GM18520 (cell line): ENCODE data around the gene C15orf61.

Experiments
- ATAC-seq: cut with Tn5 transposase; IDR thresholded peaks from one replicate; pipeline ENCODE4 v1.9.1; 2021; ENCODE audit not compliant: unreplicated experiment

Gene C15orf61

DNA sequence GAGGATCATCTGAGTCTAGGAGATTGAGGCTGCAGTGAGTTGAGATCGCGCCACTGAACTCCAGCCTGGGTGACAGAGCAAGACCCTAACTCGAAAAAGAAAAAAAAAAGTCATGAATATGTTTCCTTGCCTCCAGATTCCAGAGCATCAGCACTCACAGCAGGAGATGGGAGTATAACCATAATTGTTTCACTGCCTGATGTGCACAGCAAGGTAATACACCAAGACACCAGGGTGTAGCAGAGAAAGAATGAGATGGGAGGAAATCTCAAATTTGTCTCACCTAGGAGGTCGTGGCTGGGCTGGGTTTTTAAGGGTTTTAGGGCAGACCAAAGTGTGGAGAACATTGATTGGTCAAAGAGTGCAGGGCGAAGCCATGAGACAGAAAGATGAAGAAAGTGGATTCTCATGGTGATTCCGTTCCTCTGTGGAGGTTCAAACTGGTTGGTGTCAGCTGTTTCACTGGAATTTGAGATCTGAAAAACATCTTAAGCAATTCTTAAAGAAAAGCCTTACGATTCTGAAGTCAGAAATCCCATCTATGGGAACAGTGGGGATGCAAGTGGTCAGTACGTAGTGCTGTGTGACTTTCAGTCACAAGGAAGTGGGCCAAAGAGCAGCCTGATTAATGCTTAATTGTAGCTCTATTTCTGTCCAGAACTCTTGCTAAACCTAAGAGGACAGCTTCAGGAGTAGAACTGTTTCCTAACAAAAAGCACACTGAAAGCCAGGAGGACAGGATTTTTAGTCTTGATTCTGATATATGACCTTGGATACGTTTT lies 7.8 kb upstream of the C15orf61 start:
- ATAC-seq = no peak

GRCh38 chr15:67515090-67515489 lies 5.8 kb upstream of the C15orf61 start:
- ATAC-seq = no peak

GRCh38 chr15:67515557-67515956 lies 5.4 kb upstream of the C15orf61 start:
- ATAC-seq = no peak

DNA sequence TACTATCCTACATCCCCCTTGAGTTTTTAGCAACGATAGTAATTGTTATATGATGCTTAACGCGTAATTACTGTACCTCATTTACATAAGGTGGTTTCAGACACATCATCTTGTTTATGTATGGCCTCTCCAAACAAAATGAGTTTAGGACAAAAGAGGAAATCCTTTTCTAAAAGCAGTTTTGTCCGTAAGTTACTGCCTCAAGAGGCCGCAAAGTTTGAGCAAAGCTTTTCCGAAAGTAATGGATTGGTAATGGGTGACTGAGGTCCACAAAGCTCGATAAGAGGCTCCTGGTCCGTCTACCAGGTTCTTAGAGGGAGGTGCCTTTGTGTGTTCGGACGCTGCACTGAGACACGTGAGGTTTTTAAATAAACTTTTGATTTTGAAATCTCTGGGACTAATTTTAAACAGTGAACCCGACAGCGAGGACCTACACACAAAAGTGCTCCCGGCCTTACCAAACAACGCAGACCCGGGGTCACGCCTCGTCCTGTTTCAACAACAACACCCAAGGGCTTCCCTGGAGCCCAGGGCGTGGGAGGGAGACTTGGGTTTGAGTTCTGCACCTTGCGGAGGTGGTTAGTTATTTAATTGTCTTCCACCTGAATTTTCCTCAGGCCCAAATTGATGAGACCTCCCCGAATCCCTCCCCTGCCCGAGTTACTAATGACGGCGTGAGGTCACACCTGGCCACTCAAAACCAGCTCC lies 456 bp upstream of the C15orf61 start:
- ATAC-seq = no peak

DNA sequence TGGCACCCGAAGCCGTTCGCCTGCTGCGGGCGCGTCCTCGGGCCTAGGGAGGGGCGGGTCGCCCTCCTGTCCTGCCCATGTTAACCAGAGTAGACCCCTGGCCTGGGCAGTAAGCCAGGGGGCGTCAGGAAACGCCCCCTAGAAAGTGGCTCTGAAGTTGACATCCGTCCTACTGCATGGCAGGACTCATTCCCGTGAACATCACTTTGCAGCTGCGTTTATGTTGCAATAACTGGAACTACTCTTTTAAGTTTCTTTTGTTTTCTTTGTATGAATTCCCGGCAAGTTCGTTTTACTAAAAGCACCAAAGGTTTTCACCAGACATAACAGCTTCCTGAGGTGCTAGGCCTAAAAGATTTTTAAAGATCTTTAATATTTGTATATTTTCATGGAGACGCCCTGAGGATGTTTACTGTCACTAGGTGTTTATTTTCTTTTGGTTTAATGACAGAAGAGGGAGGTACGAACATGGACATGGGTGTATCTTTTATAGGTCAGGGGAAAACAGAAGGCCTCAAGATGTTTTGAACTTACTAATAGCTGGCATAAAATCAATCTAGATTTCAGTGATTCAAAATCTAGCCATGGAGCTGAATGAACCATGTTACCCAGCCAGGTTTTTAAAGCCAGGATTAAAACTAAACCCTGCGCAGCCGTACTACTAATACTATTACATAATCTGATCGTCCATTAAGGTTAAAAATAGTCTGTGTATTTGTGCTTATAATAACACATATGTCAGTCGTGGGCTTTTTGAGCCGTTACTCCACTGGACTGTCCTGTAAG lies 1.0 kb downstream of the C15orf61 start:
- no peak for ATAC-seq

DNA sequence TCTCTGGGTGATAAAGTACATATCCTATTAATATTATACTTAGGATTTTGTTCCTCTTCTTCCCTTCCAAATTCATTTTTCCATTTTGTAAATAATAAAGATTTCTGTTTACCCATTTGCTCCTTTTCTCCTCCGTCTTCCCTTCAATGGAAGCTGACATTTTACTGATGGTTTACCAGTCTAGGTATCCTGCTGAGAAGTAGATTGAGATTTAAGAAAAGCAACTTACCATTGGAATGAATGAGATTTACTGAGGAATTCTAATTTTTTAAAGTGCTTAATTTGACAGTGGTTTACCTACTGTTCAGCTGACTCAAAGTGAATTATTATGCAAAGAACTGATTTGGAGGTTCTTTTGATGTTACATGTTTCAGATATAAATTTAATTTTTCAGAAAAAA lies 2.4 kb downstream of the C15orf61 start:
- no peak for ATAC-seq

DNA sequence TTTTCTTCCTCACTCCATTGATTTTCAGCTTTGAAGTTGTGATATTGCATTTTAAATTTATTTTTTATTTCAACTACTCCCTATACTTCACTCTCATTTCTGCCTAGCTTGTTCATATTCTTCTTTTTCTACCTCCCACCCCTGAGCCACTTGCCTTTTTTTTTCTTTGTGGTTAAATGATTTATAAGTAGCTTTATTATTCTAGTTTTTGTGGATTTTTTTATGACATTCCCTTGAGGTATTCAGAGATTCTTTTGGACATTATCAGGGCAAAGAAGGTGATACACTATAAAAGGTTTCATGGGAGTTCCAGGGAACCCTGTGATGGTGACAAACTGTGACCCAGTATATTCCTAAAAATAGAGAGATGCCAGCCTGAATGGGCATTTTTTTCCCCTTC lies 3.3 kb downstream of the C15orf61 start:
- no peak for ATAC-seq

GRCh38 chr15:67528513-67528912 lies 7.6 kb downstream of the C15orf61 start:
- no peak for ATAC-seq

DNA sequence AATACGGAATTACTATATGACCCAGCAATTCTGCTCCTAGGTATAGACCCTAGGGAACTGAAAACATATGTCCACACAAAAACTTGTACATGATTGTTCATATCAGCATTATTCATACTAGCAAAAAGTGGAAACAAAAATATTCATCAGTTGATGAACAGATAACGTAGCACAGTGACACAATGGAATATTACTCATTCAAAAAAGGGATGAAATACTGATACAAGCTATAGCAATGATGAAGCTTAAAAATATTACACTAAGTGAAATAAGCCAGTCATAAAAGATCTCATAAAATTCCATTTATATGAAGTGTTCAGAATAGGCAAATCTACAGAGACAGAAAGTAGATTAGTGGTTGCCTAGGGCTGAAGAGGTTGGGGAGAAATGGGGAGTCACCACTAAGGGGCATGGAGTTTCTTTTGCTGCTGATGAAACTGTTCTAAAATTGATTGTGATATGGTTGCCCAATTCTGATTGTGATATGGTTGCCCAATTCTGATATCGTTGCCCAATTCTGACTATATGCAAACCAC lies 10.5 kb downstream of the C15orf61 start:
- no peak for ATAC-seq

- no peak for ATAC-seq
These were observed 12.9 kb downstream of the C15orf61 start for GRCh38 chr15:67533873-67534272.

- no peak for ATAC-seq
These were observed 13.4 kb downstream of the C15orf61 start for GRCh38 chr15:67534360-67534759.

GRCh38 chr15:67537771-67538170 lies 16.8 kb downstream of the C15orf61 start:
- no peak for ATAC-seq

DNA sequence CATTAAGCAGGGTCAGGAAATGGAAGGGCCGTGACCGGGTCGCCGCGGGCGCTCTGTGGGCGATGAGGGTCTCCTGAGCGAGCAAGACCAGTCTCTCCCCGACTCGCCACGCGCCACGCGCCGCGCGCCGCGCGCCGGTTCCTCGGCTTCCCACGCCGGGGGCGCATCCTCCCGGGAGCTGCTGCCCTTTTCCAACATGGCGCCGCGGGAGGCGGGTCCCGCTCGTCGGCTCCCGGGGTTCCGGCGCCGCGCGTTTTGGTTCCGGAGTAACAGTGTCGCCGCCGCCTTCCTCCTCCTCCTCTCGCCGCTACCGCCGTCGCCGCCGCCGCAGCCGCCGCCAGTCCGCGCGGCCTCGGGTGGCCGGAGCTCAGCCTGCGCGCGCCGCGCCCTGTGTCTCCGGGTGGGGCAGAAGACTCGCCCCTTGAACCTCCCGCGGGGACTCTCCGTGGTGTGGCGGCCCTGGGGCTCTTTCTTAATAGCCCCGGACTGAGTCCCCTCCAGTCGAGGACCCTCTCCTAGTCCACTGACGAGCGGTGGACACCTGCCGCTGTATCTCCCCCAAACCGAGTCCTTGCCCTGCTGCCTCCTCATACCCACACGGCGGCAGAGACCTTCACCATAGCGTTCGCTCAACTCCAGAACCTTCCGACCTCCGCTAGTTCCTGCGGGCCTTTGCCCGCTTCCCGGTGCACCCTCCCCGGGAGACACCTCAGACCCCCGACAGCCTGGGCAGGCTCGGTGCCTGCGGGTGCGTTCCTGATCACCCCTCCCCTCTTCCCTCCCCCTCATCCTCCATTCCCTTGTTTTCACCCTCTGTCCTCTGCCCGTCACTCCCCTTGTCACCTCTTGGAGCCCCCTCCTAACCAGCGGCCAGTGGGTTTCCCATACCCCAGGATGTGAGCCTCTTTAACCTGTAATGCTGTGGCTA lies 21.8 kb downstream of the C15orf61 start, which contains the start of gene MAP2K5:
TSS of gene MAP2K5 (plus strand) at position 284 of the 928 bp plus-strand sequence. CDS start at position 917, 633 bp downstream.
- no peak for ATAC-seq

- ATAC-seq = no peak
These were observed 22.4 kb downstream of the C15orf61 start for GRCh38 chr15:67543348-67543718.

GRCh38 chr15:67544475-67544874 lies 23.5 kb downstream of the C15orf61 start:
- no peak for ATAC-seq

DNA sequence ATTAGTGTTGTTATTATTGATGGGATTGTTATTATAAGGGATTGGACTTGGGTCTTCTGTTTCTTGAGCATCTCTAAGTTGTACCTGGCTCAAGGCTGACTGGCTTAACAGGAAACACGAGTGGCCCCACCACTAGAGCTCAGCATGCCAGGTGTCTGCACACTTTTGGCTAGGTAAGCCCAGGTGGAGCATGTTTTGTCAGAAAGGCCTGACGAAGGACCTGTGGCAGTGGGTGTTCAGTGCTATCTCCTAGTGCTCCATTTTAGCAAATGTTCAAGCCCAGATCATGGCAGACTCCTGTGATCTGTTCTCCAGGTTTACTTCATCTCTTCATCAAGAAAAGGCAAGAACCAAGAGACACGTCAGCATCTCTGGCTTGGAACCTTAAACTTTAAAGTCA lies 24.9 kb downstream of the C15orf61 start:
- no peak for ATAC-seq

DNA sequence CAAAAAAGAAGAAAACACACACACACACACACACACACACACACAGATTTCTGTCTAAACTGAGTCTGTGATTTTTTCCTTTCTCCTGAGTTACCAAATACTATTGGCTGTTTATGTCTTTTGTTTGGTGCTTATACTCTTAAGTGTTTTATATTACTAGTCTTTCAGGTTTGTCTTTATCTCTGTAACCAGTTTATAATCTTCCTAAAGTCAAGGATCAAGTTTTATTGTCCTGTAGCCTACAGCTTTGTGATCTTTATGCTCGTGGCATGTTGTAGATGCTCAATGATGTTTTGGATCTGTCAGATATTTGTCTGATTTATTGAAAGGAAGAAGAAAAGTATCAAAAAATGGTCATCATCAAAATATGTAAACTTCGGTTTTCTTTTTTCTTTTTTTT lies 26.1 kb downstream of the C15orf61 start:
- ATAC-seq = no peak

DNA sequence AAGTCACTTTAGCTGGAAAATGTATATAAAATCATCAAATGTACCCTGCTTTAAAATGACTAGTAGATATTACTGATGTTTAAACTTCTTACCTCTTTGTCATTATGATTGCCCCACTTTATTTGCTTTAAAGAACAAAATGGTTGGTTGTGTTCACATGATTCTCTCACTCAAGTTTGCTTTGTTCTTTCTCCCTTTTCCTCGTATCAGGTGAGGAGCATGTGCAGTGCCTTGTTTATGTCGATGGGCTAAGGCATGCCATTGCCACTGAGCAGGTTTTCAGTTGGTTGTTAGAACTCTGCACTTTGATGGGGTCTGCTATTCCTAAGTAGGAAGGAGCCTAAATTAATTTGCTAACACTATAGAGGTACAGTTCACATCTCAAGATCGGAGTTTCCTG lies 26.9 kb downstream of the C15orf61 start:
- no peak for ATAC-seq

- no peak for ATAC-seq
These were observed 27.4 kb downstream of the C15orf61 start for GRCh38 chr15:67548236-67548852.
